OCI-LY7 (cell line): Measurements from ENCODE around the gene CLDN9. TPM values are rescaled to one million over a fixed set of nuclear protein-coding genes. Genes with fewer than 3 reads are reported as not detected.

Experiments used
- BruUV-seq: library from RNA; stranded (reverse); fragments of 400-500 nt; replicated peaks from 2 replicates; lab custom pipeline; 2021; lab: Mats Ljungman, UMichigan
- CTCF ChIA-PET: fragments of 300-600 bp; sonication (Branson Sonifier 250); formaldehyde crosslinking; loops from one replicate; lab custom pipeline; 2022; ENCODE audit warnings: antibody characterized with exemption; ENCODE audit not compliant: unreplicated experiment; lab: Charles Lee
- POLR2A ChIA-PET: fragments of 300-600 bp; sonication (Branson Sonifier 250); formaldehyde crosslinking; loops from one replicate; lab custom pipeline; 2022; ENCODE audit warnings: antibody characterized with exemption; lab: Charles Lee
- DNase-seq: peaks from one replicate; pipeline ENCODE4 v3.0.0-alpha.2; 2015; ENCODE audit warnings: low spot score
- H2AFZ ChIP-seq: fragments of 200-600 bp; sonication (generic), shearing (Covaris generic); 2 replicates; pipeline ENCODE4 v1.6.1; 2014; ENCODE audit warnings: mild to moderate bottlenecking, antibody characterized with exemption, low read length, moderate library complexity
- H3K27ac ChIP-seq: fragments of 200-600 bp; sonication (generic); 2 replicates; pipeline ENCODE4 v1.5.1; 2014; ENCODE audit warnings: mixed run types, low read depth, mild to moderate bottlenecking, moderate library complexity, low read length, inconsistent platforms; ENCODE audit not compliant: poor library complexity, severe bottlenecking
- H3K36me3 ChIP-seq: fragments of 200-600 bp; sonication (generic); 2 replicates; pipeline ENCODE4 v1.6.1; 2014; ENCODE audit warnings: mild to moderate bottlenecking, antibody characterized with exemption, low read length, moderate library complexity, mixed read lengths; ENCODE audit not compliant: insufficient read depth
- H3K4me1 ChIP-seq: fragments of 200-600 bp; sonication (generic); 2 replicates; pipeline ENCODE4 v1.5.1; 2014; ENCODE audit warnings: mild to moderate bottlenecking, low read length; ENCODE audit not compliant: insufficient read depth, poor library complexity, severe bottlenecking
- H3K4me2 ChIP-seq: fragments of 200-600 bp; sonication (generic); 2 replicates; pipeline ENCODE4 v1.6.1; 2014; ENCODE audit warnings: mild to moderate bottlenecking, low read length
- H3K4me3 ChIP-seq: fragments of 200-600 bp; sonication (generic); 2 replicates; pipeline ENCODE4 v1.5.1; 2014; ENCODE audit warnings: mild to moderate bottlenecking, low read depth, low read length; ENCODE audit not compliant: poor library complexity, severe bottlenecking
- H3K79me2 ChIP-seq: fragments of 200-600 bp; sonication (generic); 2 replicates; pipeline ENCODE4 v1.6.1; 2016; ENCODE audit warnings: low read depth, mild to moderate bottlenecking, low read length, moderate library complexity, mixed read lengths; ENCODE audit not compliant: insufficient read depth
- H3K9me2 ChIP-seq: fragments of 200-600 bp; sonication (generic); 2 replicates; pipeline ENCODE4 v1.6.1; 2016; ENCODE audit warnings: mild to moderate bottlenecking, low read length, mixed read lengths; ENCODE audit not compliant: insufficient read depth
- H3K9me3 ChIP-seq: fragments of 200-600 bp; sonication (generic); 2 replicates; pipeline ENCODE4 v1.6.1; 2014; ENCODE audit warnings: mild to moderate bottlenecking, mixed run types, low read length, mixed read lengths
- H4K20me1 ChIP-seq: fragments of 200-600 bp; sonication (generic); 2 replicates; pipeline ENCODE4 v1.6.1; 2014; ENCODE audit warnings: mild to moderate bottlenecking, antibody characterized with exemption, low read length, moderate library complexity, mixed read lengths; ENCODE audit not compliant: insufficient read depth
- CTCF ChIP-seq: fragments of 200-600 bp; sonication (generic); conservative IDR thresholded peaks from 2 replicates; pipeline ENCODE4 v1.5.1; 2014; ENCODE audit warnings: mild to moderate bottlenecking, antibody characterized with exemption, low read length, moderate library complexity, mixed read lengths
- EZH2phosphoT487 ChIP-seq: fragments of 200-600 bp; sonication (generic); IDR thresholded peaks from 2 replicates; pipeline ENCODE4 v1.6.1; 2018; ENCODE audit warnings: low read depth, borderline replicate concordance, mild to moderate bottlenecking, mixed run types, antibody characterized with exemption, low read length, moderate library complexity, mixed read lengths
- intact Hi-C: fragments of 100-400 bp; cut with micrococcal nuclease; formaldehyde crosslinking; loops from one replicate; pipeline ENCODE4 v1.10.0; 2022; ENCODE audit not compliant: unreplicated experiment
- total RNA-seq, 2 experiments: library from RNA; depleted of rRNA in 1 of 2; stranded (reverse); fragments of >200 nt in 1 of 2; shearing (Covaris generic) in 1 of 2; gene quantifications; 2 replicates each; pipeline ENCODE4 v1.2.3, GENCODE V29; 2014 to 2022

CLDN9 gene
- total RNA-seq, 2 experiments from 2014 or later, result 0.42 TPM; not detected in 1

GRCh38 chr16:2990891-2991290 lies 21.8 kb upstream of the CLDN9 start:
- Histone ChIP-seq H3K36me3 (no peaks in the 10 kb centered on the region), H2AFZ (no peak overlapping the region), H3K4me1 (no peaks in the 10 kb centered on the region), H3K79me2 (no peaks in the 10 kb centered on the region), H3K9me2 (no peaks in the 10 kb centered on the region), H3K27ac (no peak overlapping the region), H3K9me3 (no peaks in the 10 kb centered on the region), H3K4me3 (no peak overlapping the region), H4K20me1 (no peaks in the 10 kb centered on the region), H3K4me2 (no peak overlapping the region)
- intact Hi-C loops, result no loop called here
- no peak for DNase-seq
- ChIA-PET POLR2A (no interaction called here), CTCF (no interaction called here)
- no peak for TF ChIP-seq CTCF
- no peak for TF ChIP-seq EZH2phosphoT487
- no TSS peak for BruUV-seq

- POLR2A ChIA-PET, result no interaction called here
- no peak for TF ChIP-seq CTCF
- TF ChIP-seq EZH2phosphoT487, result no peak
Observed at GRCh38 chr16:2991566-2992261, 21.0 kb upstream of the CLDN9 start.

GRCh38 chr16:2992383-2993081 lies 20.2 kb upstream of the CLDN9 start:
- no peaks in the 10 kb centered on the region for H3K9me3 ChIP-seq
- intact Hi-C loops, result no loop called here
- DNase-seq, result no peak
- TF ChIP-seq CTCF, result no peak
- TF ChIP-seq EZH2phosphoT487, result no peak
- no peak overlapping the region for H3K27ac ChIP-seq
- H3K9me2 ChIP-seq, result no peaks in the 10 kb centered on the region
- BruUV-seq, result no TSS peak
- H4K20me1 ChIP-seq, result no peaks in the 10 kb centered on the region
- ChIA-PET CTCF (no interaction called here), POLR2A (no interaction called here)
- H3K4me3 ChIP-seq, result no peak overlapping the region
- no peaks in the 10 kb centered on the region for H3K4me1 ChIP-seq
- H3K36me3 ChIP-seq, result no peaks in the 10 kb centered on the region
- H3K79me2 ChIP-seq, result no peaks in the 10 kb centered on the region
- no peak overlapping the region for H2AFZ ChIP-seq
- no peak overlapping the region for H3K4me2 ChIP-seq

More at GRCh38 chr16:2991566-2992261, 21.0 kb upstream of the CLDN9 start:
- CTCF ChIA-PET, result no interaction called here
- Histone ChIP-seq H3K9me2 (no peaks in the 10 kb centered on the region), H3K4me1 (no peaks in the 10 kb centered on the region), H3K27ac (no peak overlapping the region), H3K79me2 (no peaks in the 10 kb centered on the region), H3K36me3 (no peaks in the 10 kb centered on the region), H2AFZ (no peak overlapping the region), H3K4me2 (no peak overlapping the region), H3K9me3 (no peaks in the 10 kb centered on the region), H3K4me3 (no peak overlapping the region), H4K20me1 (no peaks in the 10 kb centered on the region)
- no peak for DNase-seq
- intact Hi-C loops, result no loop called here
- BruUV-seq, result no TSS peak
